NOMO-1 treated with DMSO at 0.1 percent for 48 hours (cell line): ENCODE measurements around the gene RNF113B.

Source experiments
- DNase-seq: peaks from one replicate; lab custom pipeline; 2025; ENCODE audit not compliant: unreplicated experiment; lab: John Stamatoyannopoulos, UW

The RNF113B gene

DNA sequence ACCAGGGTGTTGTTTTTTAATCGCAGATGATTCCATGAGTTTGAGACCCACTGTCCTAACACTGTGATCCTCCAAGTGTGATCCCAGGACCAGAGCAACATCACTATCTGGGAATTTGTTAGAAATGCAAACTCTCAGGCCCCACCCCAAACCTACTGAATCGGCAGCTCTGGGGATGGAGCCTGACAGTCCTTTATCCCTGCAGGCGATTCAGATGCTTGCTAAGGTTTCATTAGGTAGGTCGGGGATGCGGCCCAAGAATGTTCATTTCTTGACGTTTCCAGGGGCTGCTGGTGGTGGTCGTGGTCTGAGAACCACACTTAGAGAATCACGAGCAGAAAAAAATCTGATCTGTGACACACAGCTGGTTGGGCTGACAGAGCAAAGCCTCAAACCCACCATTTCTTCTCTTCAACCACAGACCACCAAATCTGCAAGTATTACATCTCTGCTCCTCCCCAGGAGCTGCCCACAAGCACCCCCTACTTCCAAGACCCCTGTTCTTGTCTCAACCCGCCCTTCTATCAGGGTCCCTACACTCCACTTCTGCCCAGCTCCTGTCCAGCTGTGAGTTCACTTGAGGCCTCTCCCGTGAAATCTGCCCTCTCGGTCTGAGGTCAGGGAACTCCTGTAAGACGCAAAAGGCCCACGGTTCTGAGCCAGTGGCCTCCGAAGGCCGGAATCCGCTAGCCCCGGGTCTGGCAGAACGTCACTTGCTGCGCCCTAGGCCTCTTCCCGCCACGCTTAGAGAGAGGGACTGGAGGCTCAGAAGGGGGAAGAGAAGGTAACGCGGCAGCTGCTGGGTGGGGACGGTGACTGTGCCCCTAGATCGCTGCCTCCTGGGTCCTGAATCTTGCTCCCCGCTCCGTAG, 35.3 kb downstream of the RNF113B start:
- no peak for DNase-seq

DNA sequence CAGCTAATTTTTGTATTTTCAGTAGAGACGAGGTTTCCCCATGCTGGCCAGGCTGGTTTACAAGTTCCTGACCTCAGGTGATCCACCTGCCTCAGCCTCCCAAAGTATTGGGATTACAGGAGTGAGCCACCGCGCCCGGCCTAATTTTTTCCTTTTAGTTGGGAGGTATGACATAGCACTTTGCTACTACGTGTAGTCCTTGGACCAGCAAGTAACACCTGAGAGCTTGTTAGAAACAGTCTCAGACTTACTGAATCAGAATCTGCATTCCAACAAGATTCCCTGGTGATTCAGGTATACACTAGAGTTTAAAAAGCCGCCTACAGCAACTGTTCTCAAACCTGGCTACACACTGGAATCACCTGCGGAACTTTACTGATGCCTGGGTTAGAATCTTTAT, 36.0 kb downstream of the RNF113B start:
- no peak for DNase-seq

DNA sequence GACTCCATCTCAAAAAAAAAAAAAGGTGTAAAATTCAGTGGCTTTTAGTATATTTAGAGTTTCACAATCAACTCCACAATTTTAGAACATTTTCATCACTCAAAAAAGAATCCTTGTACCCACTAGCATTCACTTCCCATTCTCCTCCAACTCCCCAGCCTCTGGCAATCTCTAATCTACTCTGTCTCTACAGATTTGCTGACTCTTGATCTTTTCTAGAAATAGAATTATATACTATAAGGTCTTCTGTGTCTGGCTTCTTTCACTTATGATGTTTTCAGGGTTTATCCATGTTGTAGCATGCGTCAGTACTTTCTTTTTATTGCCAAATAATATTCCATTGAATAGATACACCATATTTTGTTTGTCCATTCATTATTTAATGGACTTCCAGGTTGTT, 42.2 kb downstream of the RNF113B start:
- no peak for DNase-seq

DNA sequence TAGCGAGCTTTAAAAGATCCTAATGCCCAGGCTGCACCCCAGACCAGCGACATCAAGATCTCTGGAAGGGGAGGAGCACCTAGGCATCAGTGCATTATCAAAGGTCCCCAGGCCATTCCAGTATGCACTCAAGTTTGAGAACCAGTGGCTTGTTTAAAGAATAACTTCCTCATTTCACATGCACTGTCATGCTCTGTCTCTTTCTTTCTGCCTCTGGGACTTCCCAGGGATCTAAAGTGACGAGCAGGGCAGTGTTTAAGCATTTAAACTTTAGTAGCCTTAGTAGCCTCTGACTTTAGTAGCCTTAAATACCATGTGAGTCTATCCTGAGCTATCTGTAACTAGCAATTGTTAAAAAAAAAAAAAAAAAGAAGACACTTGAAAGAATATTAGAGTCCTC, 43.1 kb downstream of the RNF113B start:
- no peak for DNase-seq

DNA sequence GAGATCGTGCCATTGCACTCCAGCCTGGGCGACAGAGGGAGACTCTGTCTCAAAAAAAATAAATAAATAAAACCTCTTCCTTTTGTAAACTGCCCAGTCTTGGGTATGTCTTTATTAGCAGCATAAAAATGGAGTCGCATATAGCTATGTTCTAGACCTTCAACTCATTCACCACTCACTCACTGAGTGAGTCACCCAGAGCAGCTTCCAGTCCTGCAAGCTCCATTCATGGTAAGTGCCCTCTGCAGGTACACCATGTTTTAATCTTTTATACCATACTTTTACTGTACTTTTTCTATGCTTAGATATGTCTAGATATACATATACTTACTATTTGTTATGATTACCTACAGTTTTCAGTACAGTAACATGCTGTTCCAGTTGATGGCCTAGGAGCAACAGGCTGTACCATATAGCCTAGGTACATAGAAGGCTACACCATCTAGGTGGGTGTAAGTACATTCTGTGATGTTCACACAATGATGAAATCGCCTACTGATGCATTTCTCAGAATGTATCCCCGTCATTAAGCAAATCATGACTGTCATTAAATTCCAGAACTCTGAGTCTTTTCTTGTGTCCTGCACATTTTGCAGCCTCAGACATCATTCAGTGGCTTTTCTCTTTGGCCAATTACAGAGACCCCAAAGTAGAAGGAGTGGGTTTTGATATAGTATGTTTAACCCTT, 47.9 kb downstream of the RNF113B start:
- no peak for DNase-seq
